A673 (cell line): ENCODE data around the gene XPNPEP2. TPM values are rescaled to one million over a fixed set of nuclear protein-coding genes. Genes with fewer than 3 reads are reported as not detected.

Experiments used
- BruUV-seq: library from RNA; stranded (reverse); fragments of 400-500 nt; replicated peaks from 2 replicates; lab custom pipeline; 2021; lab: Mats Ljungman, UMichigan
- CTCF ChIA-PET: fragments of 300-600 bp; sonication (Branson Sonifier 250); formaldehyde crosslinking; loops from one replicate; lab custom pipeline; 2022; ENCODE audit warnings: antibody characterized with exemption; lab: Charles Lee
- POLR2A ChIA-PET: fragments of 300-600 bp; sonication (Branson Sonifier 250); formaldehyde crosslinking; loops from one replicate; lab custom pipeline; 2022; ENCODE audit warnings: antibody characterized with exemption; ENCODE audit not compliant: low non-redundant PET; lab: Charles Lee
- DNase-seq: peaks from one replicate; pipeline ENCODE4 v3.0.0-alpha.2; 2015; ENCODE audit warnings: low spot score
- H3K27ac ChIP-seq: fragments of 200-600 bp; sonication (generic); 2 replicates; pipeline ENCODE4 v1.5.1; 2016; ENCODE audit warnings: mixed run types, low read depth, mild to moderate bottlenecking, mixed read lengths, antibody characterized with exemption, low read length; ENCODE audit not compliant: poor library complexity, severe bottlenecking
- H3K27me3 ChIP-seq: fragments of 200-600 bp; sonication (generic); replicated peaks from 2 replicates; pipeline ENCODE4 v1.6.1; 2017; ENCODE audit warnings: mixed run types, low read depth, mild to moderate bottlenecking, mixed read lengths, antibody characterized with exemption, low read length; ENCODE audit not compliant: insufficient read depth, poor library complexity
- H3K36me3 ChIP-seq: fragments of 200-600 bp; sonication (generic); 2 replicates; pipeline ENCODE4 v1.6.1; 2016; ENCODE audit warnings: mixed run types, mild to moderate bottlenecking, mixed read lengths, antibody characterized with exemption, low read length; ENCODE audit not compliant: insufficient read depth, poor library complexity, severe bottlenecking
- H3K4me1 ChIP-seq: fragments of 200-600 bp; sonication (generic); 2 replicates; pipeline ENCODE4 v1.6.1; 2017; ENCODE audit warnings: mixed run types, mild to moderate bottlenecking, mixed read lengths, antibody characterized with exemption, low read length; ENCODE audit not compliant: insufficient read depth, poor library complexity, severe bottlenecking
- H3K4me3 ChIP-seq: fragments of 200-600 bp; sonication (generic); 2 replicates; pipeline ENCODE4 v1.5.1; 2016; ENCODE audit warnings: low read depth, mixed run types, mild to moderate bottlenecking, mixed read lengths, low read length; ENCODE audit not compliant: poor library complexity, severe bottlenecking
- H3K9me3 ChIP-seq: fragments of 200-600 bp; sonication (generic); 2 replicates; pipeline ENCODE4 v1.6.1; 2016; ENCODE audit warnings: mixed run types, low read depth, mild to moderate bottlenecking, mixed read lengths, antibody characterized with exemption, low read length; ENCODE audit not compliant: poor library complexity, severe bottlenecking
- EZH2 ChIP-seq: fragments of 200-600 bp; sonication (generic); IDR thresholded peaks from 2 replicates; pipeline ENCODE4 v1.6.1; 2017; ENCODE audit warnings: borderline replicate concordance, low read depth, mild to moderate bottlenecking, mixed read lengths, antibody characterized with exemption, low read length; ENCODE audit not compliant: poor library complexity, severe bottlenecking
- intact Hi-C: fragments of 100-400 bp; cut with micrococcal nuclease; formaldehyde crosslinking; loops from one replicate; pipeline ENCODE4 v1.10.0; 2022; ENCODE audit not compliant: unreplicated experiment
- total RNA-seq: library from RNA; stranded (reverse); gene quantifications from 2 replicates; pipeline ENCODE4 v1.2.3, GENCODE V29; 2021
- TF ChIP-seq, protein P1 (sequence below): fragments of 300-800, 200-600 bp; sonication (generic); conservative IDR thresholded peaks from 2 replicates; pipeline ENCODE4 v1.5.1; 2017; ENCODE audit warnings: low read depth, mild to moderate bottlenecking, antibody characterized with exemption, low read length, moderate library complexity, mixed read lengths

Gene XPNPEP2
- total RNA-seq, 1 experiment from 2014 or later, result not detected

DNA sequence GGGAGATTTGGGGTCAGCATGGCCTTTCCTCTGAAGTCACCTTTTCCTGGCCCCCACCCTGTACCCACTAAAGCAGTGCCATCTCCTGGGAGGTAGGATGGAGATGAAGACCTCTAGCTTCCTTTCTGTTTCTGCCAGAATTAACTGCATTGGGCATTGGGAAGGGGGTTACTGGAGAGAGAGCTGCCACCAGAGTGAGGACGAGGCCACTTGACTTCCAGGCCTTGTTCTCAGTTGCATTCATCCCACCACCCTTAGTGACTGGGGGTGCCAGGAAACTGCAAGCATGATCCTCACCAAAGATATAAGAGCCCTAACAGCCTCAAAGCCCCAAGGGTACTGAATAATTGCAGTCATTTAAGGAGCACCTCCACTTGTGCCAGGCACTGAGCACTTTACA is 56.8 kb downstream of the XPNPEP2 start:
- Histone ChIP-seq H3K4me3 (no peak overlapping the region), H3K36me3 (no peaks in the 10 kb centered on the region), H3K4me1 (no peaks in the 10 kb centered on the region), H3K27ac (no peak overlapping the region), H3K27me3 (no peaks in the 10 kb centered on the region), H3K9me3 (no peaks in the 10 kb centered on the region)
- POLR2A ChIA-PET, result no interaction called here
- CTCF ChIA-PET, result no interaction called here
- TF ChIP-seq, protein P1, sequence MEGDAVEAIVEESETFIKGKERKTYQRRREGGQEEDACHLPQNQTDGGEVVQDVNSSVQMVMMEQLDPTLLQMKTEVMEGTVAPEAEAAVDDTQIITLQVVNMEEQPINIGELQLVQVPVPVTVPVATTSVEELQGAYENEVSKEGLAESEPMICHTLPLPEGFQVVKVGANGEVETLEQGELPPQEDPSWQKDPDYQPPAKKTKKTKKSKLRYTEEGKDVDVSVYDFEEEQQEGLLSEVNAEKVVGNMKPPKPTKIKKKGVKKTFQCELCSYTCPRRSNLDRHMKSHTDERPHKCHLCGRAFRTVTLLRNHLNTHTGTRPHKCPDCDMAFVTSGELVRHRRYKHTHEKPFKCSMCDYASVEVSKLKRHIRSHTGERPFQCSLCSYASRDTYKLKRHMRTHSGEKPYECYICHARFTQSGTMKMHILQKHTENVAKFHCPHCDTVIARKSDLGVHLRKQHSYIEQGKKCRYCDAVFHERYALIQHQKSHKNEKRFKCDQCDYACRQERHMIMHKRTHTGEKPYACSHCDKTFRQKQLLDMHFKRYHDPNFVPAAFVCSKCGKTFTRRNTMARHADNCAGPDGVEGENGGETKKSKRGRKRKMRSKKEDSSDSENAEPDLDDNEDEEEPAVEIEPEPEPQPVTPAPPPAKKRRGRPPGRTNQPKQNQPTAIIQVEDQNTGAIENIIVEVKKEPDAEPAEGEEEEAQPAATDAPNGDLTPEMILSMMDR, result no peak
- TF ChIP-seq EZH2, result no peak
- intact Hi-C loops, result no loop called here
- DNase-seq, result no peak
- no TSS peak for BruUV-seq

DNA sequence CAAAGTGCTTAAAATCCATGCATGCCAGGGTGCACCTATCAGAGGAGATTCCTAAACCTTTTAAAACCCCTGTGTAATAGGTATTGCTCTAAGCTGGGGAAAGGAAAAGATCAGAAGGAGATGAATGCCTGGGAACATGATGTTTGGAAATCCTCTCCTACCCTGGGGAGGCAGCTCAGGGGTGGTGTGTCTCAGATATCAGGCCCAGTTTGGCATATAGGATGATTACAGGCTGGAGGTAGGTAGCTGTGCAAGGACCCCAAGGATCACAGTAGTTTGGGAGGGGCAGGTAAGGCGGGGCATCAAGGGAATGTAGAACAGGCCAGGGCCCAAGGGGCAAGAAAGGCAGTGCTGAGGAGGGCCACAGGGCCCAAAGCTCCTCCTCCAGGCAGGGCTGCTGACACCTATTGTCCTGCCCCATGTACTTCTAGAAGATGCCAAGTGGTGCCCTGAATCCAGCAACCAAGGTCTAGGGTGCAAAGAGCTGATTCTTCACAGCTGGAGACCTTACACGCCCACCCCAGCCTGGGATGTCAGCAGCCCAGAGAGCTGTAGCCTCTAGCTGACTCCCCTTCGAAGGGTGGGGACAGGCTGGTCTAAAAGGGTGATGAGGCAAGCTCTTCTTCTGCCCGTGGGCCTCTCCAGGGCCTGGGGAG is 58.6 kb downstream of the XPNPEP2 start:
- POLR2A ChIA-PET, result interaction anchor here (0.6 kb wide), 1 partner anchor 344 kb away, joined by 3 read pairs; no protein-coding TSS in a partner anchor
- no TSS peak for BruUV-seq
- H3K27me3 ChIP-seq, result no peaks in the 10 kb centered on the region
- H3K27ac ChIP-seq, result no peak overlapping the region
- CTCF ChIA-PET, result no interaction called here
- DNase-seq, result no peak
- H3K4me3 ChIP-seq, result no peak overlapping the region
- TF ChIP-seq EZH2, result no peak
- H3K36me3 ChIP-seq, result no peaks in the 10 kb centered on the region
- intact Hi-C loops, result no loop called here
- no peaks in the 10 kb centered on the region for H3K9me3 ChIP-seq
- no peaks in the 10 kb centered on the region for H3K4me1 ChIP-seq

DNA sequence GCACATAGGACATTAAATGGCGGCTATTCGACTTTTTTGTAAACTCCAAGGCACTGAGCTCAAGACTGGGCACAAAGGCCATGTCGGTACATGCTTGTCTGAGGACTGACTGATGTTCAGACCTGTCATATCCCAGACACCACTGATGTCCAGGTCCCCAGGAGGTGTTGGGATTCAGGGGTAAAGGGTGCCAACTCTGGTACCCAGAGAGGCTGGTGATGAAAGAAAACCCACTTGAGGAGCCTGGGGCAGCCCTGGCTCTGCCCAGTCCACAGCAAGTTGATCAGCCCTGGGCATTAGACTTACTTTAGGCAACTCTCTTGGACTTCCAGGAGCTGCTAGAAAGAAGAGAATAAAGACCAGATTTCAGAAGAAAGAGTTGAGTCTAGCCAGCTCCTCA is 59.7 kb downstream of the XPNPEP2 start:
- no peak overlapping the region for H3K4me3 ChIP-seq
- TF ChIP-seq, protein P1, result no peak
- TF ChIP-seq EZH2, result no peak
- no peaks in the 10 kb centered on the region for H3K36me3 ChIP-seq
- intact Hi-C loops, result no loop called here
- no peaks in the 10 kb centered on the region for H3K9me3 ChIP-seq
- DNase-seq, result no peak
- H3K27ac ChIP-seq, result no peak overlapping the region
- peaks cover 7% of the 10 kb centered on the region for H3K4me1 ChIP-seq
- H3K27me3 ChIP-seq, result no peaks in the 10 kb centered on the region
- no TSS peak for BruUV-seq
- ChIA-PET POLR2A (no interaction called here), CTCF (no interaction called here)

DNA sequence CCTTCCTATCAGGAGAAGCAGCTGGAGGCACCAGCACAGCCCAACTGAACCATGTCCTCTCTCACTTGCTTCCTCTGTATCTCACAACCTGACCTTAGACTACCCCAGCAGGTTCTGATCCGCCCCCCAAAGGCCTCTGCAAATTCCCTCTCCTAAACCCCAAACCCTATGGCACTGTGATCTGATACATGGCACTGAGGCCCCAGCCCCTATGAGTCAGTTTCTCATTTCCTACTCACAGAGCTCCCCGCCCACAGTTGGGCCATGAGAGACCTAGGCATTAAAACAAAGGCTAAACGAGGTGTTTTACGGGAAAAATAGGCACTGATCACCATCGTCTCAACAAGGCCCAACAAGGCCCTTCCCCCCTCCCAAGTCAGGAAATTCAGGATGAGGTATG is 60.1 kb downstream of the XPNPEP2 start:
- Histone ChIP-seq H3K27ac (no peak overlapping the region), H3K27me3 (no peaks in the 10 kb centered on the region), H3K4me1 (peaks cover 12% of the 10 kb centered on the region), H3K36me3 (no peaks in the 10 kb centered on the region), H3K4me3 (no peak overlapping the region), H3K9me3 (no peaks in the 10 kb centered on the region)
- BruUV-seq, result no TSS peak
- ChIA-PET POLR2A (no interaction called here), CTCF (no interaction called here)
- intact Hi-C loops, result no loop called here
- no peak for DNase-seq
- no peak for TF ChIP-seq EZH2
- TF ChIP-seq, protein P1, result no peak
